GM21447 (cell line): Measurements from ENCODE around the gene TAS2R13.

Experiments
- ATAC-seq: cut with Tn5 transposase; IDR thresholded peaks from one replicate; pipeline ENCODE4 v1.9.1; 2021; ENCODE audit not compliant: unreplicated experiment

TAS2R13 gene

GRCh38 chr12:10909462-10909861 is at the start of gene TAS2R13:
TSS of gene TAS2R13 (minus strand) at chr12:10909562. CDS start at chr12:10909298, 264 bp downstream.
- no peak for ATAC-seq

GRCh38 chr12:10957741-10958140 is 48.4 kb upstream of the TAS2R13 start:
- no peak for ATAC-seq

GRCh38 chr12:10956085-10956484 is 46.7 kb upstream of the TAS2R13 start:
- no peak for ATAC-seq

- ATAC-seq, result no peak
Observed at GRCh38 chr12:10952645-10953044, 43.3 kb upstream of the TAS2R13 start.

- ATAC-seq, result no peak
Observed at GRCh38 chr12:10943167-10943566, 33.8 kb upstream of the TAS2R13 start.

GRCh38 chr12:10941916-10942607 is 32.7 kb upstream of the TAS2R13 start:
- no peak for ATAC-seq

- ATAC-seq, result no peak
Observed at GRCh38 chr12:10941369-10941768, 32.0 kb upstream of the TAS2R13 start.

- no peak for ATAC-seq
Observed at GRCh38 chr12:10940389-10940788, 31.0 kb upstream of the TAS2R13 start.

- ATAC-seq, result no peak
Observed at GRCh38 chr12:10939163-10939562, 29.8 kb upstream of the TAS2R13 start, which contains the start of gene TAS2R14. TSS of gene TAS2R14 (minus strand) at chr12:10939263. CDS start at chr12:10939207, 56 bp downstream.

- ATAC-seq, result no peak
Observed at GRCh38 chr12:10936506-10936905, 27.1 kb upstream of the TAS2R13 start.

GRCh38 chr12:10928746-10929286 is 19.5 kb upstream of the TAS2R13 start, which contains the start of gene PRH2:
TSS of gene PRH2 (plus strand) at chr12:10929236. CDS start at chr12:10929274, 38 bp downstream.
- ATAC-seq, result no peak

- ATAC-seq, result no peak
Observed at GRCh38 chr12:10926269-10926668, 16.9 kb upstream of the TAS2R13 start.

- no peak for ATAC-seq
Observed at GRCh38 chr12:10919809-10920208, 10.4 kb upstream of the TAS2R13 start.

GRCh38 chr12:10910380-10910779 is 1.0 kb upstream of the TAS2R13 start:
- ATAC-seq, result no peak

- ATAC-seq, result no peak
Observed at GRCh38 chr12:10904686-10905085, 4.7 kb downstream of the TAS2R13 start.

GRCh38 chr12:10901427-10901826 is 7.9 kb downstream of the TAS2R13 start:
- no peak for ATAC-seq

GRCh38 chr12:10900972-10901371 is 8.4 kb downstream of the TAS2R13 start:
- no peak for ATAC-seq

GRCh38 chr12:10900530-10900929 is 8.8 kb downstream of the TAS2R13 start:
- no peak for ATAC-seq

GRCh38 chr12:10896854-10897253 is 12.5 kb downstream of the TAS2R13 start:
- ATAC-seq, result no peak

GRCh38 chr12:10891937-10892336 is 17.4 kb downstream of the TAS2R13 start:
- no peak for ATAC-seq

- ATAC-seq, result no peak
Observed at GRCh38 chr12:10889226-10889625, 20.1 kb downstream of the TAS2R13 start.

GRCh38 chr12:10884086-10884725 is 25.2 kb downstream of the TAS2R13 start, which contains the start of gene PRH1:
TSS of gene PRH1 (minus strand) at chr12:10884255. CDS start at chr12:10884217, 38 bp downstream.
- no peak for ATAC-seq
